IPS DF 4.7 (cell line): Measurements from ENCODE around the gene NSG1.
"Not testable (repeated sequence)": the region's sequence is repeated elsewhere in the genome, so short reads cannot be mapped to it uniquely, and the experiment has no call there.

ENCODE experiments used
- DNase-seq: peaks from one replicate; pipeline ENCODE4 v3.0.0-alpha.2; 2013; ENCODE audit warnings: low spot score; ENCODE audit errors: extremely low read depth

The NSG1 gene

DNA sequence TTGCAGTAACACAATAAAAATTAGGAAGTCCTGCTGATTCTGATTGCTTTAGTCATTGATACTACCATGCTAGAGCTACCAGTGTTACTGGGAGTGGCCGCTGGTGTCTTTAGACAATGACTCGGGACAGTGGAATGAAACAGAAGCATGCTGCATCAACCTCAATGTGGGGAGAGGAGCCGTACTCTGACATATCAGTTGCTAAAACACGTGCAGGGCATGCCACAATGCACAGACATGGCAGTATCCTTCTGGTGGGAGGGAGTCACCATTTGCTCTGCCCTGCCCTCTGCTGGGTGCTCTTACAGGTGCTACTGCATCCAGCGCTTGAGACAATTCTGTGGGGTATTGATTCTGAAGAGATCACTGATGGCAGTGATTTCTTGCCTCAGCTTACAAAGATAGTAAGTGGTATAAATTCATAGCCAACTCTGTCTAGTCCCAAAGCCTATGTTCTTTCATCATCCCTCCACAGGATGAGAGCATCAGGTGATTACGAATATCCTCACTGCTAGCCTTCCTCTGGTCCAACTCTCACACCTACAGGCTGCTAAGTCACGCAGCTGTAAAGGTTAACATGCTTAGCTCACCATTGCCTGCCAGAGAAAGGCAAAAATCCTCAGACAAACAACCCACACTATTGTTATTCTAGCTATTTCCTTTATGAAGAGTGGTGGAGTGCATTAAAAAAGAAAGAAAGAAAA lies 43.7 kb downstream of the NSG1 start:
- no peak for DNase-seq

DNA sequence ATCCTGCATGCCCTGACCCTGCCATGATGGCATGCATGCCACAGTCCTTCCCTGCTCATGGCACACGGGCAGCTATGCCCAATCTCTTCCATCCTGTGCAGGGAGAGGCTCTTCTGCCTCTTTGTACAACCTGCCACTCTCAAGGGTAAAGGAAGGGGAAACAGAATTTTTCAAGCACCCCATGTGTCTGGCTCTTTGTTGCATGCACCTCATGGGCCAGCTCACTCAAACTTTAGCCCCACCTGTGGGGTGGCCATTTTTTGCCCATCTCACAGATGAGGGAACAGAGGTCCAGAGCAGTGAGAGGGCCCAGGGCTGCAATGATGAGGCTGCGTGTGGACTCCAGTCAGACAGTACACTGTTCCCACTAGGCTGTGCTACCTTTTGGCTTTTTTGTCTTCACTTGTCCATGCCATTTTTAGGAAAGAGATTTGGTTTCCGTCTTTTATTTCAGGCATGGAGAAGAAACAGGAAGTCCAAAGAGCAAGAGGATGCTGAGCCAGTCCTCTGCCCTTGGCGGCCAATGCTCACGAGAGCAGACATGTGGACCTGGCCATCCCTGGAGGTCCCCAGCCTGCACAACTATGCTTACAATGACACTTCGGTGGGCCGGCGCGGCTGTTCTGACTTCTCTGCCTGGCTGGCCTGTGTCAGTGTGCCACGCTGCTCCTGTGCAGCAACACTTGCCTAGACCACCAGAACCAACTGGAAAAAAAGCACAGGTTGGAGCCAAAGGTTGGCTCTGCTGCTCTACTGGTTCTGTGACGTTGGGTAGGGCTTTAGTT lies 45.6 kb downstream of the NSG1 start:
- no peak for DNase-seq

DNA sequence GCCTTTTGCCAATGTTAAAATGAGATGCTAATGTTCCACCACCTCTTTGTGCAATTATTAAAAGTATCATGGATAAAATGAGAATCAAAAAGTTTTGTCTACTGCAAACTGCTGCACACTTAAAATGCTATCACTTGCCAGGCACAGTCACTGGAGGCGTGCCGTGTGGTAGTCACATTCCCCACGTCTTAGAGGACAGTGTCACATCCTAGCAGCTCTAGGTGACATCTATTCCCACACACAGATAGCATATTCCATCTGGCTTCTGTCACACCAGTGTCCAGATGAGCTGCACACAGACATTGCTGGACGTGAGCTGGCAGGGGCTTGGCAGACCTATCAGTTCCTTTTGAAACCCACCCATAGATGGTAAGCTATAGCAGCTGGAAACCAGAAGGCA lies 47.0 kb downstream of the NSG1 start:
- no peak for DNase-seq

DNA sequence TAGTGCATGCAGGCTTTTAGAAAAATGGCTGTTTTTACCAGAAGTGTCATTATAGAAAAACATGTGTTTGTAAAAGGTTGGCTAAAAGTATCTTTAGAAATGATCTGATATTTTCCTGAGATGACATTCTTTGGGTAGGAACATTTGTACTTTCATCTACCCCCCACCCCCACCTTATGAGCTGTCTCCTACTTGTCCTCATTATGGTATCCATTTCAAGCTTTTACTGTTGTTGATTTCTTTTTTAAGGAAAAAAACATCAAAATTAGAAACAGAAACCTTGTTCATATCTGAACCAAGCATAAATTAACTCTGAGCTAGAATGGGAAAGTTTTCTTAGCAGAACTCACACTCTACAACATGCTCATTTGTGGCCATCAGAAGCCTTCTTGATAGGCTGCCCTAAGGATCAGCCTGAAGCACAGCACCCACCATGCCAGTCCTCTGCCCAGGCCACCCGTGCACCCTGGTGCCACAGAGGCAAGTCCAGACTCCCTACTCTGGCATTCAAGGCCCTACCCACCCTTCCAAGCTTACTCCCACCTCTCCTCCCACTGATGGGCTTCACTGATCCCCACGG lies 49.4 kb downstream of the NSG1 start:
- DNase-seq, result no peak

DNA sequence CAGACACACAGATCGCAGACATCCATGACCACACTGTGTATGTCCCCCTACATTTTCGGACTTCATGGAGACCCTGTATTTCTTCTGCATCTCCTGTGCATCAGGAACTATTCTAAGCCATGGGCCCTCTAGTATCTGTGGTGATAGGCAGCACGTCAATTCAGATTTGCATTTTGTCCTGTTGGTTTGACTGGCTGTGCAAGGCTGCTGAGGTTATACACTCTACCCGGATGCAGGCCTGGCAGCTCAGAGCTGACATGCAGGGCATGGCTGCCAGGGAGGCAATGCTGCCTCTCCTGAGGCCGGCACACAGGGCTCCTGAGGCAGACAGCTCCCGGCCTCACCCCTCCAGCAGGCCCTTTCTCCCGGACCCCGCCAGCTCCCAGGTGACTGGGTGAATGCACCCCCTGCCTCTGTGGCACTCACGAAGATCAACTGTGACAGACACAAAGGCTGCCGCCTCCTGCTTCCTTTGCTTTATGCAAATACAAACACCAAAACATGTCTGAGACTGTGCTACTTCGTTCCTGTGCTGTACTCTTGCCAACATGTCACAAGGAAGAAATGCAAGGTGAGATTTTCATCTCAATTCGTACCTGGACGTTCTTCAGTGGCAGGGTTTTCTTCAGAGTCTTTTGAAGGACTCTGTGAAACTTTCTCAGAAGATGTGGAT lies 51.0 kb downstream of the NSG1 start:
- DNase-seq, result no peak

DNA sequence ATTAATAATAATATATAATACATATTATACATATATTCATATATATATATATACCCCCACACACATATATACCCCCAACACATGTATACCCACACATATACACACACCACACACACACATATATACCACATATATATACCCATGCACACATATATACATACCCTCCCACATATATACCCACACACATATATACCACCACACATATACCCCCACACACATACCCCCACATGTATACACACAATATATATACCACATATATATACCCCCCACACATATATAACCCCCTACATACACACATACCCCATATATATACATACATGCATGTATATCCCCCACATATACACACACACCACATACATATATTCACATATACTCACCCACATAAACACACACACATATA lies 52.0 kb downstream of the NSG1 start:
- no peak for DNase-seq

DNA sequence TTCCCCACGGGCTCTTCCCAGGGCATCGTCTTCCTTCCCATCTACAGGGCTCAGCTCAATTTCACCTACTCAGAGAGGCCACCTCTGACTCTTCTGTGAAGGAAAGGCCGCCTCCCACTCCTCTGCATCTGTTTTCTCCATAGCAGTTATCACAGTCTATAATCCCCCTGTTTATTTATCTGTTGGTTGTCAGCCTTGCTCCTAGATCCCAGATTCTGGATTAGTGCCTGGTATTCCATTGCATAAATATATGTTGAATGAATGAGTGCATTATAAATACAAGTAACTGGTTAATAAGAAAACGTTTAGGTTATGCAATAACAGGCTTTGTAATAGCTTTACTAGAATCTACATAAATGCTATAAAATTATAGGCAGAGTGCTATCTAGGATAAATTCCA lies 52.9 kb downstream of the NSG1 start:
- DNase-seq, result no peak

DNA sequence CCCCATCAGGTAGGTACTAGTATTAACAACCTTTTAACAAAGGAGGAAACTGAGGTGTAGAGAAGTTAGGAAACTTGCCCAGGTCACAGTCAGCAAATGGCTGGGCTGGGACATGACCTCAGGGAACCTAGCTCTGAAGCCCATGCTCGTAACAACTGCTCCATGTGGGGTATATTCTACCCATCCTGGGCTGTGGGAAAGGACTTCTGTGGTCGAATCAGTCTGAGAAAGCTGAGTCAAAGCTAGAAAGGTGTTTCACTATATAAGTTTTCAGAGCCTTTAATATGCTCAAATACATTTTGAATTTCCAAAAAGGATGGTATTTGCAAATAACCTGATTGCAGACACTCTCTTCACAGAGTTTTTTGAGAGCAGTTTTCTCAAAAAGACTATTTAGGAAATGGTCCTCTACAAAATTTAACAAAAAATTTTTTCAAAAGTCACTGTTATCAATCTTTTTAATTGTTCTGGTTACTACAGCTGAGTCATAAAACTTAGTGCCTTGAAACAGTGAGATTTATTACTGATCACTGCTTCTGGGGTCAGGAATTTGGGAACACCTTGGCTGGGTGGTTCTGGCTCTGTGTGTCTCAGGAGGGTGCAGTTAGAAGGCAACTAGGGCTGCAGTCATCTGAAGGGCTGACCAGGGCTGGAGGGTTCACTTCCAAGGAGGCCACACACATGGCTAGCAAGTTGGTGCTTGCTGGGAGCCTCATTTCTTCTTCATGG lies 53.6 kb downstream of the NSG1 start:
- DNase-seq, result no peak

DNA sequence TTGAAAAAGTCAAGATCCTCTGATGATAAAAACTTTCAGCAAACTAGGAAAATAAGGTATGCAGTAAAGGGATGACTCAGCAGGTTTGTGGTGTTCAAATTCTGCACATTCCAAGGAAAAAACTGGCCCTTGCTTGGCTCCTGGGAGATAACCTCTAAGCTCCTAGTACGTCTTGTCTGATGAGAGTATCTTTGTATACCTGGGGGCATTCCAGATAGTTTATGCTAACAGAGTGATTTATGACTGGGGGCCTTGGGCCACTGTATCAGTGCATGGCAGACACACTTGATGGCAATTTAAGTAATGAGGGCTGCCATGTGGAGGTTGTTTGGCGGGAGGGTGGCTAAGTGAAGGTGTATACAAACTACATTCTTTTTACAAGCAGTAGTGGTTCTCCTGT lies 56.9 kb downstream of the NSG1 start:
- DNase-seq, result no peak

DNA sequence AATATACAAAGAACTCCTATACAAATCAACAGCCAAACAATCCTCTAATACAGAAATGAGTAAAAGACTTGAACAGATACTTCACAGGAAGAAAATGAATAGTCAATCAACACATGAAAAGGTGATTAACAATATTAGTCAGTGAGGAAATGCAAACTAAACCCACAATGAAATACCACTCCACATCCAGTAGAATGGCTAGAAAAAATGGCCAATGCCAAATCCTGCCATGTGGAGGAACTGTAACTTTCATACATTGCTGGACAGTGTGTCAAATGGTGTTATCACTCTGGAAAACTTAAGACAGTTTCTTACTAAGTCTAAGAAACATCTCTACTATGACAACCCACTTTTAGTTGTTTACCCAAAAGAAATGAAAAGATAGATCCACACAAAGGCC lies 59.5 kb downstream of the NSG1 start:
- no peak for DNase-seq

DNA sequence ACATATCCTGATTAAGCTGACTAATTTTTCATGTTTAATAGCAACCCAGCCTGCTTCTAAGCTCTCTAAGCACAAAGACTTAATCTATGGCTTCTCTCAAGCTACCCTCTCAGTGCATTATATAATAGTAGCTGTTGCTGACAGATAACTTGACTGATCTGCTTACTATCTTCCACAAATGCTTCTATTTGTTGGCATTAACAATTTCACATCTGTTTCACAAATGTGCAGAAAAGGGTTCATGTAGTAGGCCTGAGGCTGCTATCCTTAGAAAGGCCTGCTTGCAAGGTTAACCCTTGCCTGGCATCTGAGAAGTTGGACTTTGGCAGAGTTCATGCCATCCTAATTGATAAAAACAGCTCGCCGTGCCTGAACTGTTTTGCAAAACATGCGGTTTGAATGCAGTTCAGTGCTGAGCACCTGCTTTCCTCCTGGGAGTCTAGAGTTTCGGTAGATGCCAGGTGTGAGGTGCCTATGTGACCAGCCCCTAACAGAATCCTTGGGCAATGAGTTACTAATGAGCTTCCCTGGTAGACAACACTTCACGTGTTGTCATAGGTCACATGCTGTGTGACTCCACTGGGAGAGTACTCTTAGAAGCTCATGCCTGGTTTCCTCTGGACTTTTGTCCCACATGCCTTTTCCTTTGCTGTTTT lies 68.4 kb downstream of the NSG1 start:
- DNase-seq, result no peak

DNA sequence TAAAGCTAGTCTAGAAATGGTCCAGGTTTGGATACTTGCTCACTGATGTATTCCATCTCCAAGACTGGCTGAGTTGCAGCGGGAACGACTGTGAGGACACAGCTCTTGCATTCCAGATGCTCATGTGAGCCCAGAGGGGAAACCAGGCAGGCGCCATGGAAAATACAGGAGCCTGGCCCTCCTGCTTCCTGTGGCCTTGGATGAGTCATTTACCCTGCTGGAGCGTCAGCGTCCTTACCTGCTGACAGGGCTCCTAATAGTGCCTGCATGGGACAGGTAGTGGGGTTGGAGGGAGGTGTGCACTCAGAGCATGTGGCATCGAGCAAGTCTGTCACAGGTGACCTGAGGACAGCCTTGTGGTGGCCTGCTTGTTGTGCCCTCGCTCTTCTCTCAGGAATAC lies 69.4 kb downstream of the NSG1 start:
- no peak for DNase-seq

DNA sequence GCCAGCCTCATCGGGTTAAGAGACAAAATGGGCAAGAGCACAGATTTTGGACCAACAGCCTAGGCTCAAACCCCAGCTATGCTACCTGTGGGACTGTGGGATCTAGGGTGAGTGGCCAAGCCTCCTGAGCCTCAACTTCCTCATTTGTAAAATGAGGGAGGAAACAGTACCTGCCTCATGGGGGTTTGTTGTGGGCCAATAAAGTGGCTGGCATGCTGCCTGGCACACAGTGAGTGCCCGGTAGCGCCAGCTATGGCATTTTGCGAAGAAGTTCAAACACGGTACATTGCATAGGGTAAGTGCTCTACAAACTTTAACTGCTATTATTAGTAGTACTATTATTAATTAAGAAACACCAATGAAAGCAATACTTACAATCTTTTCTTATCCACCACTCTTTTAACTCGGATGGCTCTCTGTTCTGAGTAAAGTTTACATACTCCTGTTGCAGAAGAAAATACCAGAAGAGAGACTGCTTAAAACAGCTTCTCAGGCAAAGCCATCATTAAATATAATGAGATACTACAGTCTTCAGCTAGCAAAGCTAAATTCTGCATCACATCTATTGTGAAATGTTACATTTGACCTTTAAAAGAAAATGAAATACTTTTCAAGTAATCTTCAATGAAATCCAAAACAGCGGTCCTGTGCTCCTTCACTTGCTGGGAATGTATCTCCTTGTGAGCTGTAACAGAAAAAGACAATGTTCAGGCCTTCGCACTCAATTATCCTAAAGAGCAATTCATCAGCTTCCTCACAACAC lies 70.1 kb downstream of the NSG1 start:
- DNase-seq, result no peak

DNA sequence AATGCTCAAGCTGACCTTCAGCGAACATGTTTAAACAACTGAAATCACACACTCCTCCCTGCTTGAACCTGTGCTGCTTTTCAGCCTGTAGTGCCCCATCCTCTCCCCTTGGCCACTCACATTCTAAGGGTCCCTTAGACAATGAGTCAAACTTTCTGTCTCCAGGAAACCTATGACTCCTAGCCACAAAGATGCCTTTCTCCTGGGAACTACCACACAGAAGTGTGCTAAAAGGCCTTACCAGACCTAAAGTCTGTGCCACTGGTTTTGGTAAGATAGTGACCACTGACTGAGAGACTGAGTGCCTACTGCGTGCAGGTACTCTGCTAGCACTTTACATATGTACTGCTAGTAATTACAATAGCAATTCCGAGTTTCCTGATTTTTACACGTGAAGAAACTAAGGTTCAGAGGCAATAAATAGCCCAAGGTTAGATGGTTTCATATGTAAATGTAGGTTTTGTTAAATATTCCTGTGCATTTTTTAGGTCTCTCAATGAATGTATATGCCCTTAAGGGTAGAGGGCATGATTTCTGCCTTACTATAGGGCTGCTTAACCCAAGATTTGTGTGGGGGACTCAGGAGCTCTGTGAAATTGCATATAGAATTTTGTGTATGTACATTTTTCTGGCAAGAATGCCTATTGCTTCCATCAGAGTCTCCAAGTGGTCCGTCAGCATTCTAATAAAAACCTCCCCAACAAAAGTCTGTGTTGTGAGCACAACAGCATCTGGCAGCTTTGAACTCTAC lies 71.1 kb downstream of the NSG1 start:
- DNase-seq, result no peak

DNA sequence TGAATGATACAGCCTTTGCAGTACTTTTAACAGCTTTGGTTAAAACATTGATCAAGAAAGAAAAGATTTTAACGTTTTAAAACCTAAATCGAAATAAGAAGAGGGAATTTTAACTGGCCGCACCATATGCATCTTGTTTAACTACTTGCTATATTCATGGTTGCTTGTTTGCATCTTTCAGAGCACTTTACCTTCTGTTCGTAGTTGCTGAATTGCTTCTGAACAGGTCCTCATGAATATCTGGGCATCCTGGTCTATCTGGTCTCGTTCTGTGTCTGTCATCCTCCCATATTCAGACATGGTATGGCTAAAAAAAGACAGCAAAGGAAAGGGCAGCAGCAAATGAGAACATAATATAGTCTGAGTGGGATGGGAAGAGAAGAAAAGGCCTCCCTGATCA lies 72.3 kb downstream of the NSG1 start:
- DNase-seq, result no peak

DNA sequence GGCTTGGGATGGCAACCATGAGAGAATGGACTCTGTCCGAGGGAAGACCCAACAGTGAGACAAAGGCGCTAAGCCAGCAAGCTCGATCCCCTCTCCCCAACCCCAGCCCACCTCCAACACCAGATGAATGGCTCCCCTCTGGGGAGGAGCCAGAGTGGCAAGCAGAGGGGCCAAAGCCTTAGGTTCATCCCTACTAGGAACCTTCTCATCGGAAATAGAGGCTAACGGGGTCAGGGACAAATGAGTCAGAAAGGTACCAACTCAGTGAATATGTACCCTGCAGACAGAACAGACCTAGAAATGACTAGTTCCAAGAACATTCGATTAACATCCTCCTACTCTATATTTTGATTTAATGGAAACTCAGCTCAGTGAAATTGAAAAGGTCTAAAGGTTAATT lies 73.9 kb downstream of the NSG1 start:
- no peak for DNase-seq

DNA sequence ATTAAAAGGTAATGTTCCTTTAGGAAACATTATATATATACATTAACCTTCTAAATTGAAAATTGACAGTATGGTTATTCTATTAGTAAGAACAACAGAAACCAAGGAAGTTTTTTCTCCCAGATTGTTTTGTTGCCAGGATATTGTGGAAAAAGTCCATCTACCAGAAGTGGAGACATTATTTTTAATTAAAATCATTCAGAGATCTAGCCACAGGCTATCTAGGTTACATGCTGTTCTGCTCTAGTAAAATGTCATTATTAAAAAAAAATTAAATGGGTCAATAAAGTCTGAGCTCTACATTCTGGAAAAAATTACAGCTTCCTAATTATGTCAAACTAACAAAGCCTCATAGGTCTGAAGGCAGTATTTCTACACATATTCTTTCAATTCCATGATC lies 74.3 kb downstream of the NSG1 start:
- no peak for DNase-seq

DNA sequence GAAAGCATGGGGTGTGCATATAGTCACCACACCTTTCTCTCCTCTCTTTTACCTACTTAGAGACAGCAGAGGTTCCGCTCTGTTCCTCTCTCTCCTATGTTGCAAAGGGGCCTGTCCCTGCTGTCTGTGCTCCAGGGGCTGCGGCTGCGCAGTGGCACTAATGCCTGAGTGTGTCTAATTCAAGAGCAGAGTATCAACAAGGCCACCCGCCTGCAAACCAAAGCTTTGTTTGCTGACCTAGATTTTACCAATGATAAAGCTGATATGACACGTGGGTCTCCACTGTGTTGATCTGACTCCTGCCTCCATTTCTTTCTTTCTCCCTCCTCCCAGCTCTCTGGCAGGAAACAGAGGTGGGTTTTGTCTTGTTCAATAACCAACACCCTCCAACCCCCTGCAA lies 74.9 kb downstream of the NSG1 start:
- DNase-seq, result no peak

DNA sequence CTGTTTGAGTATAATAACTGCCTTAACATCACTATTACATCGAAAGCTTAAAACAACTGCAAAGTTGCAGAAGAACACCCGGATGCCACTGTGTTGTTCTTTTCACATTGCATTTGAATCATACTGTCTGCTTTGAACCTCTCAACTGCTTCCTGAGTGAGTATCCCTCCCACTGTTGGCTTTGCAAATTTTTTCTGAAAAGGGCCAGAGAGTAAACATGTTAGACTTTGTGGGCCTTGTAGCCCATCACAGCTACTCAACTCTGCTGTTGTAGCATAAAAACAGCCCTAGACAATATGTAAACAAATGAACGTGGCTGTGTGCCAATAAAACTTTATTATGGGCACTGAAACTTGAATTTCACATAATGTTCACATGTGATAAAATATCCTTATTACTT lies 76.1 kb downstream of the NSG1 start:
- DNase-seq, result no peak

DNA sequence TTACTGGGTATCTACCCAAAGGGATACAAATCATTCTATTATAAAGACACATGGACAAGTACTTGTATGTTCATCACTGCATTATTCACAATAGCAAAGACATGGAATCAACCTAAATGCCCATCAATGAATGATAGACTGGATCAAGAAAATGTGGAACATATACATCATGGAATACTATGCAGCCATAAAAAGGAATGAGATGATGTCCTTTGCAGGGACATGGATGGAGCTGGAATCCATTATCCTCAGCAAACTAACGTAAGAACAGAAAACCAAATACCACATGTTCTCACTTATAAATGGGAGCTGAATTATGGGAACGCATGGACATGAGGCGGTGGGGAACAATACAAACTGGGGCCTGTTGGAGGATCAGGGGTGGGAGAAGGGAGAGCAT lies 78.3 kb downstream of the NSG1 start:
- DNase-seq, result not testable (repeated sequence)
